ENCODE results near the gene PPARA.

PPARA gene

GRCh38 chr22:46273432-46274148 is 123.3 kb downstream of the PPARA start:
- Mint-ChIP-seq H3K27me3 (no peaks in the 10 kb centered on the region), H3K36me3 (ENCODE audit: low read depth) (peaks cover 15% of the 10 kb centered on the region), H3K4me3 (no peak overlapping the region), H3K9me3 (no peaks in the 10 kb centered on the region), H3K4me1 (ENCODE audit: low read depth) (no peaks in the 10 kb centered on the region), H3K27ac (no peak overlapping the region)

GRCh38 chr22:46274381-46274780 is 124.1 kb downstream of the PPARA start:
- H3K36me3 Mint-ChIP-seq (ENCODE audit: low read depth), result peaks cover 15% of the 10 kb centered on the region
- no peaks in the 10 kb centered on the region for H3K4me1 Mint-ChIP-seq (ENCODE audit: low read depth)
- H3K27ac Mint-ChIP-seq, result no peak overlapping the region
- no peaks in the 10 kb centered on the region for H3K27me3 Mint-ChIP-seq
- H3K9me3 Mint-ChIP-seq, result no peaks in the 10 kb centered on the region
- H3K4me3 Mint-ChIP-seq, result no peak overlapping the region

DNA sequence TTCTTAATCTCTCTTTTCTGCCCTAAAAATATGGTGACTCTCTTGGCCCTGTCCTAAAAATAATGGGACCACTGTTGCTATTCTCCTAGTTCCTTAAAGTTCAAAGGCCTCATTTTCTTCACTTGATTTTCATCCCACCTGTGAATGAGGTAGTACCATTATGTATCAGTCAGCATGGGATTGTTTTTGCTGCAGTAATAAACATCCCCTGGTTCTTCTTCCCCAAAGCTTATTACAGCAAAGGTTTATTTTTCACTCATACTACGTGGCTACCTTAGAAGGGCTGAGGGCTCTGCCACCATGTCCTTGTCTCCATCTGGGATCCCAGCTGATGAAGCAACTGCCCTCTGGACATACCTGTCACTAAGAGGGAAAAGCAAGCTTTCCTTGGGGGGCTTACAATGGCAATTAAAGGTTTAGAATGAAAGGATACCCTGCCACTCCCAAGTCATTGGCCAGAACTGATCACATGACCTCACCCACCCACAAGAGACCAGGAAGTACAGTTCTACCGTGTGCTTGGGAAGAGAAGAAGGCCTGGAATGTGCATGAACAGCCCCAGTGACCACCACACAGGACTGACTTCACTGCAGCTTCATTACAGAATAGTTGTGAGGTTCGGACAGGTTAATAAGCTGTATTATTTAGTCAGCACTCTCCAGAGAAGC is 125.3 kb downstream of the PPARA start:
- Mint-ChIP-seq H3K27me3 (no peaks in the 10 kb centered on the region), H3K9me3 (no peaks in the 10 kb centered on the region), H3K4me3 (no peak overlapping the region), H3K36me3 (ENCODE audit: low read depth) (peaks cover 15% of the 10 kb centered on the region), H3K4me1 (ENCODE audit: low read depth) (no peaks in the 10 kb centered on the region), H3K27ac (no peak overlapping the region)

DNA sequence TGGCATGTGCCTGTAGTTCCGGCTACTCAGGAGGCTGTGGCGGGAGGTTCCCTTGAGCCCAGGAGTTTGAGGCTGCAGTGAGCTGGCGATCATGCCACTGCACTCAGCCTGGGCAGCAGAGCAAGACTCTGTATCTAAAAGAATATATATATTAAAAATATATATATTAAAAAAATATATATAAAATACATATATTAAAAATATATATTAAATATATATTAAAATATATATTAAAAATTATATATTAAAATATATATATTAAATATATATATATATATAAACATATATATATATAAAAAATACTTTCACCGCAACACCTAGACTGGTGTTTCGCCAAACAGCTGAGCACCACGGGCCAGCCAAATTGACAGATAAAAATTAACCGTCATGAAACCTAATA is 126.2 kb downstream of the PPARA start:
- H3K36me3 Mint-ChIP-seq (ENCODE audit: low read depth), result peaks cover 15% of the 10 kb centered on the region
- no peaks in the 10 kb centered on the region for H3K4me1 Mint-ChIP-seq (ENCODE audit: low read depth)
- H3K27me3 Mint-ChIP-seq, result no peaks in the 10 kb centered on the region
- H3K27ac Mint-ChIP-seq, result no peak overlapping the region
- no peak overlapping the region for H3K4me3 Mint-ChIP-seq
- no peaks in the 10 kb centered on the region for H3K9me3 Mint-ChIP-seq

- Mint-ChIP-seq H3K4me1 (ENCODE audit: low read depth) (no peaks in the 10 kb centered on the region), H3K27me3 (no peaks in the 10 kb centered on the region), H3K36me3 (ENCODE audit: low read depth) (peaks cover 19% of the 10 kb centered on the region), H3K9me3 (no peaks in the 10 kb centered on the region), H3K4me3 (no peak overlapping the region), H3K27ac (no peak overlapping the region)
These were observed 128.6 kb downstream of the PPARA start for GRCh38 chr22:46278656-46279645.

DNA sequence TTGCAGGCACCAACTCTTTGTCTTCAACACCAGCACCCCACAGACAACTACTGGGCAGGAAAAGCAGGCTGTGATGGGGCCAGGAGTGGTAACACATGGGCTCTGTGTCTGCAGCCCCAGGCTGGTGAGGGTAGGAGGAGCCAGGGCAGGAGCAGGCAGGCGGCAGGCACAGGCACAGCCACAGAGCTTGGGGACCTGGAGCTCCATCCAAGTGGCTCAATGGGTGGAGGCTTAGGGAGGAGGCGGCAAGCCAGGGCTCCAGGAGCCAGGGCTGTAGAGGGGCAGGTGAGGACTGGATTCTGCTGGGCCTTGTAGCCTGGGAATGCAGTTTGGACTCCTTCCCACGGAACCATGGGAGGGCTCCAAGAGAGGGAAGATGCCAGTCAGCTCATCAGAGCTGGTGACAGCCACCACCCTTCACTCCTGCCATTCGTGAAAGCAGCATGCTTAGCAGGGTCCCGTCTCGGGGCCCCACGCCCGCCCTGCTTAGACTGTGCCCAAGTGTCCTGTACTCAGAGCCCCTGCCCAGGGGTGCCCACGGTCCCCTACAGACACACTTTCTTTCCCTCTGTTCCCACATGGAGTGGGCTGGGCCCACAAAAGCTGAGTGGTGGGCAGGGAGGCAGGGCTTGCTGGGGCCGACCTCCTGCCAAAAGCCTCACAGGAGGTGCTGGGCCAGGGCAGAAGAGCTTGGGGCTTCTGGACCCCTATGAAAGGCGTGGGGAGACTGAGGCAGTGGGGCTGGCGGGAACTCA is 129.9 kb downstream of the PPARA start:
- Mint-ChIP-seq H3K27ac (no peak overlapping the region), H3K9me3 (no peaks in the 10 kb centered on the region), H3K36me3 (ENCODE audit: low read depth) (peaks cover 19% of the 10 kb centered on the region), H3K4me3 (no peak overlapping the region), H3K27me3 (no peaks in the 10 kb centered on the region), H3K4me1 (ENCODE audit: low read depth) (no peaks in the 10 kb centered on the region)

GRCh38 chr22:46280999-46281623 is 130.8 kb downstream of the PPARA start:
- peaks cover 15% of the 10 kb centered on the region for H3K36me3 Mint-ChIP-seq (ENCODE audit: low read depth)
- H3K27ac Mint-ChIP-seq, result no peak overlapping the region
- no peak overlapping the region for H3K4me3 Mint-ChIP-seq
- H3K27me3 Mint-ChIP-seq, result no peaks in the 10 kb centered on the region
- H3K4me1 Mint-ChIP-seq (ENCODE audit: low read depth), result no peaks in the 10 kb centered on the region
- H3K9me3 Mint-ChIP-seq, result no peaks in the 10 kb centered on the region

DNA sequence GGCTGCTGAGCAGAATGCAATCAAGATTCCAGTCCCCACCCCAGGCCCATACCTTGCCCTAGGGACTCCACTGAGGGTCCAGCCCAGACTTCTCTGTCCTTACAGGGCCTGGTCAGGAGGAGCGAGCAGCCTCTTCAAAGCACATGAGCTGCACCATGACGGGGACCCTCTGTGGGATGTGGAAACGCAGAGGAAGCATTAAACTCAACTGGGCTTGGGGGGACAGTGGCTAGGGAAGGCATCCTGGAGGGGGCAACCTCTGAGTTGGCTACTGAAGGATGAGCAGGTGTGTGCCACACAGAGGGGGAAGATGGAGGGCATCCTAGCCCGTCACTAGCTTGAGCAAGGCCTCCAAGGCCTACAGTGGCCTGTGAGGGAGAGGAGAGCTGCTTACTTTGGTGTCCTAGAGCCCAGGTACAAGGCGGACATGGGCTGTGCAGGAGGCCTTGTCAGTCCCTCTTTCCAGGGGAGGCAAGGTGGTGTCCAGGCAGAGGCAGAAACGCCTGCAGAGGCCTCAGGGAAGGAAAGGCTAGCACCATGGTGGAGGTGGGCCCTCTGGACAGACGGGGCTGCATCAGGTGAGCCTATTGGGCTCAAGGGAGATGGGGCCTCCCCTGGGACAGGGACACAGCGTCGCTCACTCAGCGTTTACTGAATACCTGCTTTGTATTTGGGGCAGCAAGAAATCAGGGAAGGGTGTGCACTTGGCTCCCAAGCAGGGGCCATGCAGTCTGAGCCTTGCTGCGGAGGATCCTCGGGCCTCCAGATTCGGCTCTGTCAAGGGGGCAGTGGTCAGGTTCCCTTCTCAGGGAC is 131.7 kb downstream of the PPARA start:
- Mint-ChIP-seq H3K4me1 (ENCODE audit: low read depth) (no peaks in the 10 kb centered on the region), H3K4me3 (no peak overlapping the region), H3K36me3 (ENCODE audit: low read depth) (peaks cover 11% of the 10 kb centered on the region), H3K9me3 (no peaks in the 10 kb centered on the region), H3K27ac (no peak overlapping the region), H3K27me3 (no peaks in the 10 kb centered on the region)

DNA sequence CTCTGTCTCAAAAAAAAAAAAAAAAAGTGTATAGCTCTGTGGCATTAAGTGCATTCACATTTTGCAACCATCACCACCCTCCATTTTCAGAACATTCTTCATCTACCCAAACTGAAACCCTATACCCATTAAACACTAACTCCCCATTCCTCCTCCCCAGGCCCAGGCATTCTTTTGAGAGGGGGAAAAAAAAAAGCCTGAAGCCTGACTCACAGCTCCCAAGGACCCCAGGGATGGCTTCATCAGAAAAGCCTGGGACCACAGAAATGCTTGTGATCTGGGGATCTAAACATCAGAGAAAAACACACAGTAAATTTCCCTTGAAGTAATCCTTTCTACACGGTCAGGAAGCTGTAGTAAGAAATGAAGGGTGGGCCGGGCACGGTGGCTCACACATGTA is 135.7 kb downstream of the PPARA start:
- Mint-ChIP-seq H3K36me3 (ENCODE audit: low read depth) (peaks cover 11% of the 10 kb centered on the region), H3K9me3 (no peaks in the 10 kb centered on the region), H3K27ac (no peak overlapping the region), H3K4me3 (no peak overlapping the region), H3K4me1 (ENCODE audit: low read depth) (peaks cover 17% of the 10 kb centered on the region), H3K27me3 (no peaks in the 10 kb centered on the region)

GRCh38 chr22:46286941-46287872 is 136.9 kb downstream of the PPARA start:
- Mint-ChIP-seq H3K4me1 (ENCODE audit: low read depth) (peaks cover 17% of the 10 kb centered on the region), H3K27ac (peak overlapping the region; percentile 75), H3K9me3 (no peaks in the 10 kb centered on the region), H3K36me3 (ENCODE audit: low read depth) (peaks cover 7% of the 10 kb centered on the region), H3K4me3 (peak overlapping the region; percentile 73), H3K27me3 (no peaks in the 10 kb centered on the region)

DNA sequence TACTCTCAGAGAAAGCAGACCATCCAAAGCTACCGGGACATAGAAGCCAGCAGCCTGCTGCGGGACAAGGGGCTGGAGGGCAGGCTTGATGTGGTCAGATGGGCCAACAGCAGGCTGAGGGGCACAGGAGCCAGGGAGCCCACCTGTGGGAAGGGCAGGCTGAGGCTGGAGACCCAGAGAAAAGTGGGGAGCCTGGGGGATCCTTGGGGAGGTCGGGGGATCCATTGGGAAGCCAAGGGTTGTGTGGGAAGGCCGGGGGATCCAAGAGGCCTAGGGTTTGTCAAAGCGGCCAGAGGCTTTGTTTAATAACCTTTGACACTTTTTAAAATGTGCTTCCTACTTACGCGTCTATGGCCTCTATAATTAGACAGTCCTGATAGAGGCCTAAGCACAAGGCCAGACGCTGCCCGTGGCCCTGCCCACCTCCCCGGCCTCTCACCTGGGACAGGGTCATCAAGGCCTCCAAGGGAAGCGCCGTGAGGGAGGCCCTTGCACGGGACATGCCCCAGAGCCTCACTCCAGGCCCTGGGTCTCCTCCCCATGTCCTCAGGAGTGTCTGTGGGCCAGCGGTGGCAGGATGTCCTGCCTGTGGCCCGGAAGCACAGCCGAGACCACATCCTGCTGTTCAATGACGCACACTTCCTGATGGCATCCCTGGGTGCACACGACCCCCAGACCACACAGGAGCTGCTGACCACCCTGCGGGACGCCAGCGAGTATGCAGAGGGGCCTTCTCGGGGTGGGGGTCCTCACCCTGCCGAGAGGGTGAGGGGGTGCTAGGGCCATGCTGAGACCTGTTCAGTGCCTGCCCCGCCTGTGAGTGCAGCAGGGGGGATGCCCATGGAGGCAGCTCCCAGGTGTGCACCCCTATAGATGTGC is 137.8 kb downstream of the PPARA start:
- Mint-ChIP-seq H3K4me1 (ENCODE audit: low read depth) (peaks cover 25% of the 10 kb centered on the region), H3K27me3 (no peaks in the 10 kb centered on the region), H3K4me3 (peak overlapping the region; percentile 73), H3K27ac (peak overlapping the region; percentile 75), H3K36me3 (ENCODE audit: low read depth) (peaks cover 10% of the 10 kb centered on the region), H3K9me3 (no peaks in the 10 kb centered on the region)

GRCh38 chr22:46288846-46289243 is 138.5 kb downstream of the PPARA start:
- Mint-ChIP-seq H3K4me1 (ENCODE audit: low read depth) (peaks cover 27% of the 10 kb centered on the region), H3K36me3 (ENCODE audit: low read depth) (peaks cover 10% of the 10 kb centered on the region), H3K4me3 (peak overlapping the region; percentile 73), H3K9me3 (no peaks in the 10 kb centered on the region), H3K27ac (no peak overlapping the region), H3K27me3 (no peaks in the 10 kb centered on the region)

All from stimulated activated naive CD8-positive, alpha-beta T cell treated with anti-CD3 and anti-CD28 coated beads, Interleukin-15, Interleukin-2, amounts not matched to agents 100 ng/mL and 50 ng/mL, for 24 hours (primary cell).